OCI-LY7 (cell line): ENCODE data around the gene ZNHIT3.

Experiments used
- EZH2phosphoT487 ChIP-seq: fragments of 200-600 bp; sonication (generic); IDR thresholded peaks from 2 replicates; pipeline ENCODE4 v1.6.1; 2018; ENCODE audit warnings: low read depth, borderline replicate concordance, mild to moderate bottlenecking, mixed run types, antibody characterized with exemption, low read length, moderate library complexity, mixed read lengths
- TF ChIP-seq, protein P1 (sequence below): fragments of 200-600 bp; sonication (generic); conservative IDR thresholded peaks from 2 replicates; pipeline ENCODE4 v1.5.1; 2014; ENCODE audit warnings: mild to moderate bottlenecking, antibody characterized with exemption, low read length, moderate library complexity, mixed read lengths

DNA sequence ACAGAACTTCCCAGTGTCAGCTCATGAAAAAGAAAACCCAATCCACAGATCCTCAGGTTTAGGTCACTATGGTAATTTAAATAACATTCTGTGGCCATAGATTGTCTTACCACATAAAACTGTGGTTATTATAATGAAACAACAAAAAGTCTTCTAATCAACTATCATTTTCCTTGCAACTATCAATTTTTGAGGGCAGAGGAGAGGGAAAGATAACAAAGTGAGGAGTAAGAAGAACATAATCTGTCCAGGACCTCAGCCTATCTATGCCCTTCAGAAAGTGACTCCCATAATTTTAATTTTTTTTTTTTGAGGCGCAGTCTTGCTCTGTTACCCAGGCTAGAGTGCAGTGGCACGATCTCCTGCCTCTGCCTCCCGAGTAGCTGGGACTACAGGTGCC is 54.2 kb downstream of the ZNHIT3 start:
- TF ChIP-seq, protein P1, sequence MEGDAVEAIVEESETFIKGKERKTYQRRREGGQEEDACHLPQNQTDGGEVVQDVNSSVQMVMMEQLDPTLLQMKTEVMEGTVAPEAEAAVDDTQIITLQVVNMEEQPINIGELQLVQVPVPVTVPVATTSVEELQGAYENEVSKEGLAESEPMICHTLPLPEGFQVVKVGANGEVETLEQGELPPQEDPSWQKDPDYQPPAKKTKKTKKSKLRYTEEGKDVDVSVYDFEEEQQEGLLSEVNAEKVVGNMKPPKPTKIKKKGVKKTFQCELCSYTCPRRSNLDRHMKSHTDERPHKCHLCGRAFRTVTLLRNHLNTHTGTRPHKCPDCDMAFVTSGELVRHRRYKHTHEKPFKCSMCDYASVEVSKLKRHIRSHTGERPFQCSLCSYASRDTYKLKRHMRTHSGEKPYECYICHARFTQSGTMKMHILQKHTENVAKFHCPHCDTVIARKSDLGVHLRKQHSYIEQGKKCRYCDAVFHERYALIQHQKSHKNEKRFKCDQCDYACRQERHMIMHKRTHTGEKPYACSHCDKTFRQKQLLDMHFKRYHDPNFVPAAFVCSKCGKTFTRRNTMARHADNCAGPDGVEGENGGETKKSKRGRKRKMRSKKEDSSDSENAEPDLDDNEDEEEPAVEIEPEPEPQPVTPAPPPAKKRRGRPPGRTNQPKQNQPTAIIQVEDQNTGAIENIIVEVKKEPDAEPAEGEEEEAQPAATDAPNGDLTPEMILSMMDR = no peak
- TF ChIP-seq EZH2phosphoT487 = no peak
